ENCODE results near the gene CBFA2T2. TPM values are rescaled to one million over a fixed set of nuclear protein-coding genes. Genes with fewer than 3 reads are reported as not detected.

CBFA2T2 gene
- total RNA-seq, 1 experiment from 2014 or later, result 13.1 TPM

DNA sequence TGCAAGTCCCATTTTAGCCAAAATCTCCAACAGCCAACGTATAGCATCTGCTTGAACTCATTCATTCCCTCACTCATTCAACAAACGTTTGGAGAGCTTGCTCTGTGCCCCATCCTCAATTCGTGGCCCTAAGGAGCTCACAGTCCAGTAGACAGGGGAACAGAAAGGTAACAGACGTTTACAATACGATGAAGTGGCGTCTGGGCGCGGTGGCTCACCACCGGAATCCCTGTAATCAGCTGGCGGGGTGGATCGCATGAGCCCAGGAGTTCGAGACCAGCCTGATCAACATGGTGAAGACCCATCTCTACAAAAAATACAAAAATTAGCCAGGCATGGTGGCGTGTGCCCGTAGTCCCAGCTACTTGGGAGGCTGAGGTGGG, 197.1 kb downstream of the CBFA2T2 start:
- Histone ChIP-seq H3K4me3 (ENCODE audit: low read depth, low read length, poor library complexity, severe bottlenecking) (peak overlapping the region; percentile 58), H3K27ac (ENCODE audit: low read depth, low read length, poor library complexity, severe bottlenecking) (no peak overlapping the region), H3K9me3 (ENCODE audit: low read depth, low read length, poor library complexity, severe bottlenecking) (no peaks in the 10 kb centered on the region), H3K36me3 (ENCODE audit: insufficient read depth, low read length, poor library complexity, severe bottlenecking) (peaks cover 8% of the 10 kb centered on the region), H3K4me1 (ENCODE audit: insufficient read depth, low read length, poor library complexity, severe bottlenecking) (peaks cover 21% of the 10 kb centered on the region), H3K27me3 (replicated peaks; ENCODE audit: insufficient read depth, low read depth, low read length, poor library complexity) (no peaks in the 10 kb centered on the region)
- TF ChIP-seq, protein P1, sequence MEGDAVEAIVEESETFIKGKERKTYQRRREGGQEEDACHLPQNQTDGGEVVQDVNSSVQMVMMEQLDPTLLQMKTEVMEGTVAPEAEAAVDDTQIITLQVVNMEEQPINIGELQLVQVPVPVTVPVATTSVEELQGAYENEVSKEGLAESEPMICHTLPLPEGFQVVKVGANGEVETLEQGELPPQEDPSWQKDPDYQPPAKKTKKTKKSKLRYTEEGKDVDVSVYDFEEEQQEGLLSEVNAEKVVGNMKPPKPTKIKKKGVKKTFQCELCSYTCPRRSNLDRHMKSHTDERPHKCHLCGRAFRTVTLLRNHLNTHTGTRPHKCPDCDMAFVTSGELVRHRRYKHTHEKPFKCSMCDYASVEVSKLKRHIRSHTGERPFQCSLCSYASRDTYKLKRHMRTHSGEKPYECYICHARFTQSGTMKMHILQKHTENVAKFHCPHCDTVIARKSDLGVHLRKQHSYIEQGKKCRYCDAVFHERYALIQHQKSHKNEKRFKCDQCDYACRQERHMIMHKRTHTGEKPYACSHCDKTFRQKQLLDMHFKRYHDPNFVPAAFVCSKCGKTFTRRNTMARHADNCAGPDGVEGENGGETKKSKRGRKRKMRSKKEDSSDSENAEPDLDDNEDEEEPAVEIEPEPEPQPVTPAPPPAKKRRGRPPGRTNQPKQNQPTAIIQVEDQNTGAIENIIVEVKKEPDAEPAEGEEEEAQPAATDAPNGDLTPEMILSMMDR (conservative IDR thresholded peaks at IDR 0.05; ENCODE audit: low read depth, low read length), result no peak
- no peak for TF ChIP-seq EZH2 (IDR thresholded peaks at IDR 0.05; ENCODE audit: borderline replicate concordance, low read depth, low read length, poor library complexity, severe bottlenecking)
- intact Hi-C loops (cut with micrococcal nuclease; ENCODE audit: unreplicated experiment), result no loop called here
- no peak for DNase-seq (ENCODE audit: low spot score)
- CTCF ChIA-PET, result no interaction called here
- POLR2A ChIA-PET (ENCODE audit: low non-redundant PET), result no interaction called here
- no TSS peak for BruUV-seq (replicated peaks)

DNA sequence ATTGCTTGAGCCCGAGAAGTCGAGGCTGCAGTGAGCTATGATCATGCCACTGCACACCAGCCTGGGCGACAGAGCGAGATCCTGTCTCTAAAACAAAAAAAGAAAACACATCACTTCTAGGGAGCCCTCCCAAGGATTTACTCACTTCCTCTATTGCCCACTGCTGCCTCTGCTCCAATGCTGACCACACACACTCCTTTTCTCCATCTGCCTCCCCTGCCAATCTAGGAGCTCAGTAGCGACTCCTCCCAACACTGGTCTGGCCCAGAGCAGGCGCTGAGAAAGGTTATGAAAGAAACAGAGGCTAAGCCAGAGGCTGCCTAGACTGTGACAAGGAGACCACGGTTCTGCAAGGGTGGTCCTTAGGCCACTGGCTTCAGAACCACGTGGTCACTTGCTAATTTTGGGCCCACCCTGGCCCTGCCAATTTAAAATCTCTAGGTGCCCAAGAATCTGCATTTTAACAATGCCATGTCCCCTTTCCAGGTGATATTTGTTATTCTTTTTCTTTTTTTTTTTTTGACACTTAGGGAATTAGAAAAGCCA, 197.5 kb downstream of the CBFA2T2 start:
- no peak overlapping the region for H3K4me3 ChIP-seq (ENCODE audit: low read depth, low read length, poor library complexity, severe bottlenecking)
- DNase-seq (ENCODE audit: low spot score), result no peak
- TF ChIP-seq, protein P1 (conservative IDR thresholded peaks at IDR 0.05; ENCODE audit: low read depth, low read length), result no peak
- no peak for TF ChIP-seq EZH2 (IDR thresholded peaks at IDR 0.05; ENCODE audit: borderline replicate concordance, low read depth, low read length, poor library complexity, severe bottlenecking)
- ChIA-PET CTCF (no interaction called here), POLR2A (ENCODE audit: low non-redundant PET) (no interaction called here)
- BruUV-seq (replicated peaks), result no TSS peak
- H3K36me3 ChIP-seq (ENCODE audit: insufficient read depth, low read length, poor library complexity, severe bottlenecking), result peaks cover 7% of the 10 kb centered on the region
- H3K27me3 ChIP-seq (replicated peaks; ENCODE audit: insufficient read depth, low read depth, low read length, poor library complexity), result no peaks in the 10 kb centered on the region
- H3K27ac ChIP-seq (ENCODE audit: low read depth, low read length, poor library complexity, severe bottlenecking), result no peak overlapping the region
- no peaks in the 10 kb centered on the region for H3K9me3 ChIP-seq (ENCODE audit: low read depth, low read length, poor library complexity, severe bottlenecking)
- peaks cover 21% of the 10 kb centered on the region for H3K4me1 ChIP-seq (ENCODE audit: insufficient read depth, low read length, poor library complexity, severe bottlenecking)
- intact Hi-C loops (cut with micrococcal nuclease; ENCODE audit: unreplicated experiment), result no loop called here

DNA sequence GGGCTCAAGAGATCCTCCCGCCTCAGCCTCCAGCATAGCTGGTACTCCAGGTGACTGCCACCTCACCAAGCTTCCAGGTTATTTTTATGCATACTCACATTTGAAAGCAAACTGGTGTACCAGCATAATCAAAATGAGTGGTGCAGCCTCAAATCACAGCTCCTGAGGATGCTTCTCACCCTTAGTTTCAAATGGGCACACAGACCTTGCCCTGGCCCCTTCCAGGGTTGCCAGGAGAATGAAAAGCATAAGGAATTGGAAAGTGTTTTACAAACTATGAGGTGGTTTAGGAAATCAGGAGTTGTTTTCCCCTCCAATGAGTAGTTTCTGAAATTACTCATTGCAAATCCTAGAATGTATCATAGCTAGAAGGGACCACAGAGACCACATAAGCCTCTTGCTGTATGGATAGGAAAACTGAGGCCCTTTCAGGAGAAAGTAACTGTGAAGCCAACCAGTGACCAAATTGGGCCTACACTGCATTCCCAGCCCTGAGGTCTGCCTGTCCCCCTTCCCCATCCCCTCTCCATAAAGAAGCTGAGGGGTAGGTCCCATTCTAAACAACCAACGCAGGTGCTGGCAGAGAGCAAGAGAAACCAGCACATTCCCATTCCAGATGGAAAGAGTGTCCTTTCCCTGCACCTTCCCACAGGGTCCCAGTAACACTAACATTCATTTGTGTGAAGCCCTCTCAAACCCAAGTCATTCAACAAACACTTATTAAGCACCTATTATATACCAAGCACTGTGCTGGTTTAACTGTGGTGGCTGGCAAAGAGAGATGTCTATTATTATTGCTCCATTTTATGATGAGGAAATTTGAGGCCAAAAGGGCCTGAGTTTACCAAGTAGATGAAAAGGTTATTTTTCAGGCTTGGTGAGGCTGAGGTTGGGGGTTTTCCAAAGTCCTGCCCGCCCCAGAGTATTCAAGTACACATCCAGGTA, 198.4 kb downstream of the CBFA2T2 start:
- Histone ChIP-seq H3K9me3 (ENCODE audit: low read depth, low read length, poor library complexity, severe bottlenecking) (no peaks in the 10 kb centered on the region), H3K27me3 (replicated peaks; ENCODE audit: insufficient read depth, low read depth, low read length, poor library complexity) (no peaks in the 10 kb centered on the region), H3K27ac (ENCODE audit: low read depth, low read length, poor library complexity, severe bottlenecking) (no peak overlapping the region), H3K4me1 (ENCODE audit: insufficient read depth, low read length, poor library complexity, severe bottlenecking) (peaks cover 21% of the 10 kb centered on the region), H3K36me3 (ENCODE audit: insufficient read depth, low read length, poor library complexity, severe bottlenecking) (no peaks in the 10 kb centered on the region), H3K4me3 (ENCODE audit: low read depth, low read length, poor library complexity, severe bottlenecking) (no peak overlapping the region)
- DNase-seq (ENCODE audit: low spot score), result no peak
- ChIA-PET POLR2A (ENCODE audit: low non-redundant PET) (no interaction called here), CTCF (no interaction called here)
- intact Hi-C loops (cut with micrococcal nuclease; ENCODE audit: unreplicated experiment), result no loop called here
- TF ChIP-seq EZH2 (IDR thresholded peaks at IDR 0.05; ENCODE audit: borderline replicate concordance, low read depth, low read length, poor library complexity, severe bottlenecking), result no peak
- TF ChIP-seq, protein P1 (conservative IDR thresholded peaks at IDR 0.05; ENCODE audit: low read depth, low read length), result no peak
- BruUV-seq (replicated peaks), result no TSS peak

Measured in A673 (cell line).